Vagina (tissue), 2 donors: Measurements from ENCODE around the gene OLFML2A.

Experiments used
- POLR2A ChIP-seq, 2 donors: fragments of 450-650 bp; IDR thresholded peaks; one replicate each; pipeline ENCODE4 v1.6.1; 2017; ENCODE audit warnings: antibody characterized with exemption in 2 of 2, mild to moderate bottlenecking in 2 of 2, moderate library complexity in 2 of 2
- TF ChIP-seq, protein P1 (sequence below), 3 experiments: fragments of 450-650 bp in 2 of 3; fragments of 200-600 bp in 1 of 3; sonication (generic) in 1 of 3; IDR thresholded peaks; one replicate each; pipeline ENCODE4 v1.5.1; 2017 to 2019; ENCODE audit warnings: antibody characterized with exemption in 3 of 3, mild to moderate bottlenecking in 2 of 3, moderate library complexity in 2 of 3

DNA sequence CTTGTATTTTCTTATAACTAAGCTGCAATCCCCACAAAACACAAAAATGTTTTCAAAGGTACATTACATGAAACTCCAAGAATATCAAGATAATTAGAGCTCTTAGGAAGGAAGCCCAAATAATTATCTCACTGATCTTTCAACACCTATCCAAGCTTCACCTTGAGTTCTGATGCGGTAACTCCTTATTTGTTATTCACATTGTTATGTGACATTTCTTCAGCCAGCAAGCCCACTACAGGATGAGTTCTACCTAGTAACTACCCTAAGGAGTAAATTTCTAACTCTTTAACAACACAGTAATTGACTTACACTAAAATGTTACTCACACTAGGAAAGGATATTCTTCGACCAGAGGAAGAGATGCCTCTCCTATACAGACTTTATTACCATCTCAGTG is 15.7 kb upstream of the OLFML2A start:
- no peak for TF ChIP-seq POLR2A (IDR thresholded peaks at IDR 0.05)
- TF ChIP-seq, protein P1, sequence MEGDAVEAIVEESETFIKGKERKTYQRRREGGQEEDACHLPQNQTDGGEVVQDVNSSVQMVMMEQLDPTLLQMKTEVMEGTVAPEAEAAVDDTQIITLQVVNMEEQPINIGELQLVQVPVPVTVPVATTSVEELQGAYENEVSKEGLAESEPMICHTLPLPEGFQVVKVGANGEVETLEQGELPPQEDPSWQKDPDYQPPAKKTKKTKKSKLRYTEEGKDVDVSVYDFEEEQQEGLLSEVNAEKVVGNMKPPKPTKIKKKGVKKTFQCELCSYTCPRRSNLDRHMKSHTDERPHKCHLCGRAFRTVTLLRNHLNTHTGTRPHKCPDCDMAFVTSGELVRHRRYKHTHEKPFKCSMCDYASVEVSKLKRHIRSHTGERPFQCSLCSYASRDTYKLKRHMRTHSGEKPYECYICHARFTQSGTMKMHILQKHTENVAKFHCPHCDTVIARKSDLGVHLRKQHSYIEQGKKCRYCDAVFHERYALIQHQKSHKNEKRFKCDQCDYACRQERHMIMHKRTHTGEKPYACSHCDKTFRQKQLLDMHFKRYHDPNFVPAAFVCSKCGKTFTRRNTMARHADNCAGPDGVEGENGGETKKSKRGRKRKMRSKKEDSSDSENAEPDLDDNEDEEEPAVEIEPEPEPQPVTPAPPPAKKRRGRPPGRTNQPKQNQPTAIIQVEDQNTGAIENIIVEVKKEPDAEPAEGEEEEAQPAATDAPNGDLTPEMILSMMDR (IDR thresholded peaks at IDR 0.05) = no peak
